ENCODE data around the gene RAB29.

GRCh38 chr1:205750138-205751035 lies 24.9 kb downstream of the RAB29 start, which contains the start of gene NUCKS1:
- TF ChIP-seq POU6F1 (CRISPR knock-in tag; IDR thresholded peaks at IDR 0.05; ENCODE audit: borderline replicate concordance, low read depth) (peak; percentile 4; the same call in 1 of the 2 replicates), SNAI2 (CRISPR knock-in tag; IDR thresholded peaks at IDR 0.05) (no peak), ARNTL (CRISPR knock-in tag; IDR thresholded peaks at IDR 0.05; ENCODE audit: borderline replicate concordance, low read depth) (no peak)
